Activated naive CD4-positive, alpha-beta T cell treated with Interleukin-2 at 50 U/mL for 16 hours (primary cell): ENCODE results near the gene SYT3.

Experiments used
- DNase-seq: peaks from one replicate; pipeline ENCODE4 v3.0.0-alpha.2; 2020

Gene SYT3

GRCh38 chr19:50639121-50640112 is at the start of gene SYT3:
Gene SYT3, minus strand, starts transcription at chr19:50639881. Its CDS starts 2,470 bp downstream, at chr19:50637411.
- DNase-seq: peak; percentile 5

DNA sequence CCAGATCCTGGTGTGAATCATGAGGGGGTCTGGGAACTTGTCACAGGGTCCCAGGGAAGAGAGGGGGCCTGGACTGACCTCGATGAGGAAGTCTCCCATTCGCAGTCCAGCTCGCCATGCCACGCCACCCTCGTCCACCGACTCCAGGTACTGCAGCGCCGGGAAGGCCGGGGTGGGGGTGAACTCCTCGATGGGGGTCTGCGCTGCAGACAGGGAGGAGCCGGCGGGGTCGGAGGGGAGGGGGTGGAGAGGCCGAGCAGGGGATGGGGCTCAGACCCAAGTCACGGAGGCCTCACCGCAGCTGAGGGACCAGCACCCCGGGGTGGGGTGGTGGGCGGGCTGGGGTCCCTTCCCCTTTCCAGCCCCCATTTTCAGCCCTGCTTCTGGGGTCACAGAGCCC is 49.1 kb upstream of the SYT3 start:
- DNase-seq: no peak

- DNase-seq: no peak
Measured at GRCh38 chr19:50686310-50687032, 46.8 kb upstream of the SYT3 start.

GRCh38 chr19:50679177-50680125 is 39.8 kb upstream of the SYT3 start:
- DNase-seq: peak; percentile 76

- DNase-seq: no peak
Measured at GRCh38 chr19:50678323-50678722, 38.6 kb upstream of the SYT3 start.

DNA sequence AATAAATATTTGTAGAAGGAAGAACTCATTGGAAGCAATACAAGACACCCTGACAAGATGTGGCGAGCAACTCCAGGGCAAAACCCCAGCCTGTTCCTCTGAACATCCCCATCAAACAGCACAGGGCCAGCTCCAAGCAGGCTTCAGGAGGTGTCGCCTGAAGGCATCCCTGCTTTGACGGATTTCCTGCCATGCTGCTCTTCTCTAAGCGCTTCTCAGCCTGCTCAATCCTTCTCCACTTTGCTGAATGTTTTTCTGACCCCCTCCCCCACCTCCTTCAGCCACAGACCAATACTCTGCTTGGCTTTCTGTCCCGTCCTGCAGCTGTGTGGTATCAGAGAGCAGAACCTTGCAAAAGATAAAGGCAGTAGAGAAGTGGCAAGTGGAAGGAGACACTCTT is 38.0 kb upstream of the SYT3 start:
- DNase-seq: no peak

DNA sequence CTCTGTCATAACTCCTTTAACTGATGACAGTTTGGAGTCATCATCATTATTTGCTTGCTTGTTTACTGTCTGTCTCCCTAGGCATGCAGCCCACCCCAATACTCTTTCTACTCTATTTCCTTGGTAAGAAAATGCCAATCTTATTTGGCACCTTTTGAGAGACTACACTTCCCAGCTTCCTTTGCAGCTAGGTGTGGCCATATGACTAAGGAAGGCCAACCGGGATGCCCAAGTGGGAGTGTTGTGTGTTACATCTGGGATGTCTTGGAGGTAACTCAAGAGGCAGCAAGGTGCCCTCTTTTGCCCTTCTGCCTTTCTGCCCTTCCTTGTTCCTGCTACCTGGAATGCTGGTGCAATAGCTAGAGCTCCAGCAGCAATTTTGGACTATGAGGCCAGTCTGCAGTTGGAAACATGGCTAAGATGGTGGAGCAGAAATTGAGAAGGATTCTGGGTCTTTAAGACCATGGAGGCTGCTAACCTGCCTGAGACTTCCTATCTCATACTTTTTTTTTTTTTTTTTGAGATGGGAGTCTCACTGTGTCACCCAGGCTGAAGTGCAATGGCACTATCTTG is 37.0 kb upstream of the SYT3 start:
- no peak for DNase-seq

DNA sequence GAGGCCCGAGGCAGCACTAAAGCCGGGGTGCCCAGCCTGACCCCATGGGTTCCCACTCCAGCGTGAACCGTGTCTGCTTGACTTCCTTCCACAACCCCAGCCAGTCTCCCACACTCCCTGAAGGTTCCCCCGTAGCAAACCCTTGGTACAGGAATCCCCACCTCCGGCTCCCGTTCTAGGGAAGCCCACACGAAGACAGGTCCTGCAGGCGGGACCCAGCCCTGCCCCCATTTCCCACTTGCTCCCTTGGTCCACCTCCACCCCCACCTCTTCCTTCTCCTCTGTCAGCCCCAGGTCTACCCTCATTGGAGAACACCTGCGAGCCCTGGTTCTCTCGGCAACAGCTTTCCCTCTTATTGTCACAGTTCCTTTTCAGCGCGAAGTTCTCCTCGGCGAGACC is 33.4 kb upstream of the SYT3 start:
- DNase-seq: no peak

GRCh38 chr19:50670102-50670380 is 30.4 kb upstream of the SYT3 start:
- no peak for DNase-seq

DNA sequence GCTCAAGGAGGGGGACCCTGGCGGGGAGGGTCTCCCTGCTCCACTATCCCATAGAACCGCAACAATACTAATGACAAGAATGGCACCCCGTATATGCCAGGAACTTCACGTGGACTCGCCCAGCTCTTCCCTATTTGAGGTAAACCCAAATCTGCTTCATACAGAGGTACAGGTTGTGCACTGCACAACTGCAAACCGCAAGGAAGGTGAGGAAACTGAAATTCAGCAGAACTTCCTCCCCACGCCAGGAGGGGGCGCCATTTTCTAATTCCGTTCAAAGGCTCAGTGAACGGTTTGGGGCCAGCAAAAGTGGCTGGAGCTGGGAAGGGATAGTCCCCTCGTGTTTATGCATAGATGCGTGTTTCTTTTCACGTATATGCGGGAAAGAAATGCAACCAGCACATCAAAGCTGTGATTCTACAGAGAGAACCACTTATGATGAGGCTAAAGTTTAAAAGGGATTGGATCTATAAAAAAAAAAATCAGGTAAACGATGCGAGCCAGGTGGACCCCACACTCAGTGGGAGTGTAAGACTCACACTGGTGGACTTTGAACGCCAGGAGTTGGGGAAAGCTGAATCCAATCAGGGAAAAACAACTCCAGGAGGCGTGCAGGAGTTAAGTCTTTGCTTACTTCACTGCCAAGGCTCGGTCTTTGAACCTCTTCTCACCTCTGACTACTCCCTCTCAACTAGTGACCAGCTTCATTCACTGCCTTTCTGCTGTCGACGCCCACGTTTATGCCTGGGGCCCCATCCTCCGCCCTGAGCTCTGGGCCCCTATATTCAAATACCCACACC is 29.8 kb upstream of the SYT3 start:
- peak; percentile 35 for DNase-seq

DNA sequence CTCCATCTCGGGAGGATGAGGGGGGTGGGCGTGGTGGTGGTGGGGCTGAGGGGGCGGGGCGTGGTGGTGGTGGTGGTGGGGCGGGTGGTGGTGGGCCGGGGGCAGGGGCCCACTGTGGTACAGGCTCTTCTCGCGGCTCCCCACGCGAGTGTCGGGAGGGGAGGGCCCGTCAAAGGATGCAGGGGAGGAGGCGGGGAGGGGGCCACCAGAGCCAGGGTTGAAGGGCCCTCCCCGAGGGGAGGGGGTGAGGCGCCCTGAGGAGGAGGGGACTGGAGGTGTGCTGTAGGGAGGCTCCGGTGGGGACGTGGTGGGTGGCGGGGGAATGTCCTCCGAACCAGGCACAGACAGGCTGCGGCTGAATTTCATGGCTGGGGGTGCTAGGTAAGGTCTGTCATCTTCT is 29.2 kb upstream of the SYT3 start:
- no peak for DNase-seq

DNA sequence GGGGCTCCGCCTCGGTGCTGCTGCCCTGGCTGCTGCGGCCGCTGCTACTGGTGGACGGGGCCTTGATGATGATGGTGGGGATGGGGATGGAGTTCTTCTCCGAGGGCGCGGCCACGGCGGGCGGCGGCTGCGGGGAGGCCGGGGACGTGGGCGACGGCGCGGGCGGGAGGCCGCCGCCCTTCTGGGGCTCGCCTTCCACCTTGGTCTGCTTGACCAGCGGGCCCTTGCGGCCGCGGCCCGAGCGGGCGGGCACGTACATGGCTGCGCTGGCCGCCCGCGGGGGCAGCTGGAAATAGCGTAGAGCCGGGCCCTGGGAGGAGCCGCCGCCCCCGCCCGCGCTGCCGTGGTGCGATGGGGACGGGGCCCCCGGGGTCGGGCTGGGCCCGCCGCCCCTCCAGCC is 28.7 kb upstream of the SYT3 start:
- no peak for DNase-seq

DNA sequence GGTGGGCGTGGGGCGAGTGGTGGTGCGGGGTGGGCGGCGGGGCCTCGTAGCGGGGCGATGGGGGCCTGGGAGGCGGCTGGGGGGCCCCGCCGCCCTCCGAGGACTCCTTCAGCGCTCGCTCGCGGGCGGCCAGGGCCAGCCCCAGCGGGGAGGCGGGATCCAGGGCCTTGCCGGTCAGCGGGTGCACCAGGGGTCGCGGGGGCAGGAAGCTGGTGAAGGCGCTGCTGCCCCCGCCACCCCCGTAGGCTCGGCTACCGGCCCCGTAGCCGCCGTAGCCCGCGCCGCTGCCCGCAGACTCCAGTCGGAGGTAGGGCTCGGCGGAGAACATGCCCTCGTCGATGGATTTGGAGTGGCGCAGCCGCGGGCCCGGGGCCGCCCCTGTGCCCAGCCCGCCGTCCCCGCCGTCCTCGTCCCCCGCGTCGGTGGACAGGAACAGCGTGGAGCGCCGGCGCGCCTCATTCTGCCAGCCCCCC is 28.1 kb upstream of the SYT3 start:
- DNase-seq: no peak

- no peak for DNase-seq
Measured at GRCh38 chr19:50667177-50667758, 27.6 kb upstream of the SYT3 start.

GRCh38 chr19:50666346-50667176 is 26.9 kb upstream of the SYT3 start:
- no peak for DNase-seq

DNA sequence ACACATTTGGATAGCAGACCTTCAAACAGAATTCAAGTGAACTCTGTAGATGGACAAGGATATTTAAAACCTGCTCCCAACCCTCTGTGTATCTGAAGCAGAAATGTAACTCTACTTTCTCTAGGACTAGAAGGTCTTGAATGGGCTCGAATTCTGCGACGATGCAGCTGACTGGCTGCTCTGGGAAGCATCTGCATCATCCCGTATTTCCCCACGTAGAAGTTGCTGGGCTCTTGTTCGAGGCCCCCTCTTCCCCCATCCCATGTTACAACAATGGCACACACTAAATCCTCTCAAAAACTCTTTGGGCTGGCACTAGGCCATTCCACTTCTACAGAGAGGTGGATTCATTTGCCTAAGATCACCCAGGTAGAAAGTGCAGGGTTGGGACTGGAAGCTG is 24.5 kb upstream of the SYT3 start:
- DNase-seq: no peak

- no peak for DNase-seq
Measured at GRCh38 chr19:50663482-50663790, 23.8 kb upstream of the SYT3 start.

DNA sequence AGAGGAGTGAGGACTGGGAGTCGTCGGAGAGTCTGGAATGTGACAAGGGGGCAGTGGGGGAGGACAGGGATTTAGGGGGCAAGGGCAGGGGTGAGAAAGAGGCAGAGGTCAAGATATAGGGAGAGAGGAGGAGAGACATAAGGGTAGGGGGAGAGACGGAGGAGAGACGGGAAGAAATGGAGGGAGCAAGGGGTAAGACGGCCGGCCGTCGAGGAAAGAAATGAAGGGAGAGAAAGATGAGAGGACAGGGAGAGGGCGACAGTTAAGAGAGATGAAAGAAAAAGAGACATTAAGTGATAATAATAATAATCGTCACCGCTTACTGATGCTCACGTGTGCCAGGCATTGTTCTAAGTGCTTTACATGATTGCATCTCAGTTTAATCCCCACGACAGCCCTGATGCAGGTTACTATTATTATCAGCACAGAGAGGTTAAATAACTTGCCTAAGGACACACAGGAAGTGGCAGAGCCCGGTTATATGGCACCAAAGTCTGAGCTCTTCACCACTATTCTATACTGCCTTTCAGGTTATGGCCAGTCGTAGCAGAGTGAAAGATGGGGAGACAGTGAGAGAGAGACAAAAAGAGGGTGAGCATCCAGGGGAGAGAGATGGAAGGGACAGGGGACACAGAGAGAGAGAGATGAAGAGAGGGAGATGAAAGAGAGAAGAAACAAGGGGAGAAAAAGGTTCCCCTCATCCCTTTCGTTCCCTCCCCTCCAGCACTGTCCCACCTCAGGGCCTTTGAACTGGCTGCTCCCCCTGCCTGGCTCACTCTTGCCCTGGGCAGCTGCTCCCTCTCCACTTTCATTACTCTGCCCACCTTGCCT is 23.2 kb upstream of the SYT3 start:
- no peak for DNase-seq

DNA sequence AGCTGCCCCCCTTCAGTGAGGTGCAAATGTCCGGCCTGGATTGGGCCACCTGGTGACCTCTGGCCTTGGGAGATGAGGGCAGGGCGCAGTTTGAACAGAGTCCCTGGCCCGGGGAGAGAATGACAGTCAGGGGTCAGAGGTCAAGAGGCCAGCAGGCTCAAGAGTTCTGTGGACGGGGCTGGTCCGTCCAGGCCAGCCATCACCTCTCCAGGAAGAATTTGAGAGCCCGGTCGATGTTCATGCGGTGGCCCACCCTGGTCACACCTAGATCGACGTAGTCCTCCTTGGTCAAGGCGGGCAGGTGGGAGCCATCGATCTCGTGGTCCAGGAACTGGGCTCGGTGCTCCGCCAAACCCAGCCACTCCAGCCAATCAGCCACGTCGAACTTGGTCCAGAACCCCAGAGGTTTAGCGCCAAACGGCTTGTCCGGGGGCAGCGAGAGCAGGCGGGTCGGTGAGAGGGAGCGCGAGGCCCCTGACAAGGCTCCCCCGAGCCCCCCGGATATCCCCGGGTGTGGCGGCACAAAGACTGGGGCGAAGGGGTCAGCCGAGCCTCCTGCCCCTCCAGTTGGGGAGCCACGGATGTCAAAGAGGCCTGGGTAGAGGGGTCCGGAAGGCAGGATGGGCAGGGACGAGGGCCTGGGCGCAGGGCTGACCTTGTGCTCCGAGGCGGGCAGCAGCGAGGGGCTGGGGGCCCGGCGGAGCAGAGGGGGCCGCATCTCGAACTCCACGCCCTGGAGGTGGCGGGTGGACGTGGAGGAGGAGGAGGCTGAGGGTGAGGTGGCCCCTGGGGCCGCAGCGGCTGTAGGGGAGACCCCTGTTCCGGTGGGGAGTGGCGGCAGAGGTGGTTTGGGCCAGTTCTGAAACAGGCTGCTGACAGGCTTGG is 22.3 kb upstream of the SYT3 start:
- DNase-seq: no peak
